ENCODE results near the gene GALNT18.

Gene GALNT18

GRCh38 chr11:11584937-11585336 is 36.9 kb downstream of the GALNT18 start:
- no peaks in the 10 kb centered on the region; the same call in 1 of the 2 replicates for H3K4me1 ChIP-seq (ENCODE audit: control insufficient read depth, insufficient read depth, low read length)
- no peak overlapping the region for H3K4me3 ChIP-seq (ENCODE audit: low read depth, low read length)
- POLR2A ChIA-PET, result interaction anchor here (1.1 kb wide), 1 partner anchor 35 kb away, joined by 3 read pairs; no protein-coding TSS in a partner anchor
- TF ChIP-seq GLI4 (tag by site-specific recombination; IDR thresholded peaks at IDR 0.05) (no peak), ZBTB17 (tag by site-specific recombination; IDR thresholded peaks at IDR 0.05) (no peak), ZNF624 (tag by site-specific recombination; IDR thresholded peaks at IDR 0.05) (no peak), ZNF449 (tag by site-specific recombination; IDR thresholded peaks at IDR 0.05) (no peak), ZNF837 (tag by site-specific recombination; IDR thresholded peaks at IDR 0.05) (no peak), ZNF174 (tag by site-specific recombination; IDR thresholded peaks at IDR 0.05) (no peak)
- H3K9me3 ChIP-seq (ENCODE audit: control insufficient read depth, insufficient read depth, low read depth, low read length), result no peaks in the 10 kb centered on the region
- H3K27ac ChIP-seq (ENCODE audit: extremely low read depth, low read depth, low read length), result no peak overlapping the region
- CTCF ChIA-PET, result interaction anchor here (0.6 to 1.4 kb wide), 3 partner anchors 36 to 482 kb away, joined by 3 to 6 read pairs (median 5); no protein-coding TSS in a partner anchor
- no peaks in the 10 kb centered on the region for H3K36me3 ChIP-seq (ENCODE audit: control insufficient read depth in 2 of 2, insufficient read depth in 1 of 2, low read length in 2 of 2)

DNA sequence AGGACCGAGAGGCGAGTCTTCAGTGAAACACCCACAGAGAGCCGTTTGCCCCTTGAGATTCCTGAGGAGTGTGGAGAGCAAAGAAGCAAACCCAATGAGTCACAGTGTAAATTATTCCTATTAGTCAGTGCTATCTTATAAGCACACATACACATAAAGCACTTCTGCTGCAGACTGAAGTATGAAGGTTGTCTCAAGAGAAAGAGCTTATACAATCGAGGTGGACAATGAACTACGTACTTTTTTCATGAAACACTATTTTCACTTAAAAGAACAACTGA is 37.3 kb downstream of the GALNT18 start:
- POLR2A ChIA-PET, result interaction anchor here (1.1 kb wide), 1 partner anchor 36 kb away, joined by 3 read pairs; no protein-coding TSS in a partner anchor
- no peak overlapping the region for H3K4me3 ChIP-seq (ENCODE audit: low read depth, low read length)
- no peak overlapping the region for H3K27ac ChIP-seq (ENCODE audit: extremely low read depth, low read depth, low read length)
- no peaks in the 10 kb centered on the region; the same call in 1 of the 2 replicates for H3K4me1 ChIP-seq (ENCODE audit: control insufficient read depth, insufficient read depth, low read length)
- TF ChIP-seq, protein P1, sequence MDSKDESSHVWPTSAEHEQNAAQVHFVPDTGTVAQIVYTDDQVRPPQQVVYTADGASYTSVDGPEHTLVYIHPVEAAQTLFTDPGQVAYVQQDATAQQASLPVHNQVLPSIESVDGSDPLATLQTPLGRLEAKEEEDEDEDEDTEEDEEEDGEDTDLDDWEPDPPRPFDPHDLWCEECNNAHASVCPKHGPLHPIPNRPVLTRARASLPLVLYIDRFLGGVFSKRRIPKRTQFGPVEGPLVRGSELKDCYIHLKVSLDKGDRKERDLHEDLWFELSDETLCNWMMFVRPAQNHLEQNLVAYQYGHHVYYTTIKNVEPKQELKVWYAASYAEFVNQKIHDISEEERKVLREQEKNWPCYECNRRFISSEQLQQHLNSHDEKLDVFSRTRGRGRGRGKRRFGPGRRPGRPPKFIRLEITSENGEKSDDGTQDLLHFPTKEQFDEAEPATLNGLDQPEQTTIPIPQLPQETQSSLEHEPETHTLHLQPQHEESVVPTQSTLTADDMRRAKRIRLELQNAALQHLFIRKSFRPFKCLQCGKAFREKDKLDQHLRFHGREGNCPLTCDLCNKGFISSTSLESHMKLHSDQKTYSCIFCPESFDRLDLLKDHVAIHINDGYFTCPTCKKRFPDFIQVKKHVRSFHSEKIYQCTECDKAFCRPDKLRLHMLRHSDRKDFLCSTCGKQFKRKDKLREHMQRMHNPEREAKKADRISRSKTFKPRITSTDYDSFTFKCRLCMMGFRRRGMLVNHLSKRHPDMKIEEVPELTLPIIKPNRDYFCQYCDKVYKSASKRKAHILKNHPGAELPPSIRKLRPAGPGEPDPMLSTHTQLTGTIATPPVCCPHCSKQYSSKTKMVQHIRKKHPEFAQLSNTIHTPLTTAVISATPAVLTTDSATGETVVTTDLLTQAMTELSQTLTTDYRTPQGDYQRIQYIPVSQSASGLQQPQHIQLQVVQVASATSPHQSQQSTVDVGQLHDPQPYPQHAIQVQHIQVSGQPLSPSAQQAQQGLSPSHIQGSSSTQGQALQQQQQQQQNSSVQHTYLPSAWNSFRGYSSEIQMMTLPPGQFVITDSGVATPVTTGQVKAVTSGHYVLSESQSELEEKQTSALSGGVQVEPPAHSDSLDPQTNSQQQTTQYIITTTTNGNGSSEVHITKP (tag by site-specific recombination; IDR thresholded peaks at IDR 0.05), result no peak
- TF ChIP-seq, protein P2, sequence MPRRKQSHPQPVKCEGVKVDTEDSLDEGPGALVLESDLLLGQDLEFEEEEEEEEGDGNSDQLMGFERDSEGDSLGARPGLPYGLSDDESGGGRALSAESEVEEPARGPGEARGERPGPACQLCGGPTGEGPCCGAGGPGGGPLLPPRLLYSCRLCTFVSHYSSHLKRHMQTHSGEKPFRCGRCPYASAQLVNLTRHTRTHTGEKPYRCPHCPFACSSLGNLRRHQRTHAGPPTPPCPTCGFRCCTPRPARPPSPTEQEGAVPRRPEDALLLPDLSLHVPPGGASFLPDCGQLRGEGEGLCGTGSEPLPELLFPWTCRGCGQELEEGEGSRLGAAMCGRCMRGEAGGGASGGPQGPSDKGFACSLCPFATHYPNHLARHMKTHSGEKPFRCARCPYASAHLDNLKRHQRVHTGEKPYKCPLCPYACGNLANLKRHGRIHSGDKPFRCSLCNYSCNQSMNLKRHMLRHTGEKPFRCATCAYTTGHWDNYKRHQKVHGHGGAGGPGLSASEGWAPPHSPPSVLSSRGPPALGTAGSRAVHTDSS (tag by site-specific recombination; IDR thresholded peaks at IDR 0.05), result no peak
- no peak for TF ChIP-seq MEIS1 (CRISPR knock-in tag; IDR thresholded peaks at IDR 0.05; ENCODE audit: borderline replicate concordance)
- no peak for TF ChIP-seq ZNF248 (tag by site-specific recombination; IDR thresholded peaks at IDR 0.05)
- peak; percentile 30; the same call in 1 of the 2 replicates for TF ChIP-seq PRDM1 (tag by site-specific recombination; IDR thresholded peaks at IDR 0.05)
- no peaks in the 10 kb centered on the region for H3K9me3 ChIP-seq (ENCODE audit: control insufficient read depth, insufficient read depth, low read depth, low read length)
- no peaks in the 10 kb centered on the region for H3K36me3 ChIP-seq (ENCODE audit: control insufficient read depth in 2 of 2, insufficient read depth in 1 of 2, low read length in 2 of 2)
- CTCF ChIA-PET, result interaction anchor here (0.5 to 1.4 kb wide), 5 partner anchors 36 to 557 kb away, joined by 3 to 6 read pairs (median 3); no protein-coding TSS in a partner anchor

- ChIA-PET CTCF (interaction anchor here (0.5 to 1.4 kb wide), 4 partner anchors 37 to 556 kb away, joined by 3 to 5 read pairs (median 3); no protein-coding TSS in a partner anchor), POLR2A (interaction anchor here (1.1 kb wide), 1 partner anchor 36 kb away, joined by 3 read pairs; no protein-coding TSS in a partner anchor)
- no peak overlapping the region for H3K4me3 ChIP-seq (ENCODE audit: low read depth, low read length)
- H3K27ac ChIP-seq (ENCODE audit: extremely low read depth, low read depth, low read length), result no peak overlapping the region
- no peaks in the 10 kb centered on the region for H3K36me3 ChIP-seq (ENCODE audit: control insufficient read depth in 2 of 2, insufficient read depth in 1 of 2, low read length in 2 of 2)
- no peaks in the 10 kb centered on the region; the same call in 1 of the 2 replicates for H3K4me1 ChIP-seq (ENCODE audit: control insufficient read depth, insufficient read depth, low read length)
- TF ChIP-seq ZBTB44 (tag by site-specific recombination; IDR thresholded peaks at IDR 0.05) (no peak), ZNF621 (tag by site-specific recombination; IDR thresholded peaks at IDR 0.05) (no peak), ZBTB20 (tag by site-specific recombination; IDR thresholded peaks at IDR 0.05) (no peak), PRDM1 (tag by site-specific recombination; IDR thresholded peaks at IDR 0.05) (no peak), ZNF768 (tag by site-specific recombination; IDR thresholded peaks at IDR 0.05) (no peak), ZNF391 (tag by site-specific recombination; IDR thresholded peaks at IDR 0.05; ENCODE audit: borderline replicate concordance, low read depth) (no peak), ZNF600 (tag by site-specific recombination; IDR thresholded peaks at IDR 0.05) (no peak)
- no peaks in the 10 kb centered on the region for H3K9me3 ChIP-seq (ENCODE audit: control insufficient read depth, insufficient read depth, low read depth, low read length)
These were observed 37.8 kb downstream of the GALNT18 start for GRCh38 chr11:11583801-11584529.
